ENCODE data around the gene ZNF688.
"Not testable (repeated sequence)": the region's sequence is repeated elsewhere in the genome, so short reads cannot be mapped to it uniquely, and the experiment has no call there.

ZNF688 gene

GRCh38 chr16:30533748-30534367 lies 37.7 kb downstream of the ZNF688 start:
- no peak for DNase-seq (ENCODE audit: low spot score)

- DNase-seq (ENCODE audit: low spot score): no peak
Measured at GRCh38 chr16:30533146-30533522, 38.4 kb downstream of the ZNF688 start.

GRCh38 chr16:30532285-30533145 lies 39.0 kb downstream of the ZNF688 start:
- DNase-seq (ENCODE audit: low spot score): no peak

- no peak for DNase-seq (ENCODE audit: low spot score)
Measured at GRCh38 chr16:30530163-30531037, 41.1 kb downstream of the ZNF688 start.

- no peak for DNase-seq (ENCODE audit: low spot score)
Measured at GRCh38 chr16:30528799-30529457, 42.6 kb downstream of the ZNF688 start.

- no peak for DNase-seq (ENCODE audit: low spot score)
Measured at GRCh38 chr16:30527635-30528178, 43.8 kb downstream of the ZNF688 start.

- DNase-seq (ENCODE audit: low spot score): peak; percentile 97
Measured at GRCh38 chr16:30526823-30527634, 44.5 kb downstream of the ZNF688 start.

- peak; percentile 67 for DNase-seq (ENCODE audit: low spot score)
Measured at GRCh38 chr16:30526137-30526822, 45.2 kb downstream of the ZNF688 start, which contains the start of gene ZNF768. TSS of gene ZNF768 (minus strand) at chr16:30526566. CDS start at chr16:30526413, 153 bp downstream.

GRCh38 chr16:30525844-30526136 lies 45.7 kb downstream of the ZNF688 start:
- DNase-seq (ENCODE audit: low spot score): no peak

- DNase-seq (ENCODE audit: low spot score): no peak
Measured at GRCh38 chr16:30524575-30525568, 46.6 kb downstream of the ZNF688 start.

- no peak for DNase-seq (ENCODE audit: low spot score)
Measured at GRCh38 chr16:30523768-30524574, 47.5 kb downstream of the ZNF688 start.

- DNase-seq (ENCODE audit: low spot score): not testable (repeated sequence)
Measured at GRCh38 chr16:30522702-30523463, 48.6 kb downstream of the ZNF688 start.

- DNase-seq (ENCODE audit: low spot score): peak; percentile 79
Measured at GRCh38 chr16:30521873-30522641, 49.5 kb downstream of the ZNF688 start.

GRCh38 chr16:30521476-30521872 lies 50.0 kb downstream of the ZNF688 start:
- no peak for DNase-seq (ENCODE audit: low spot score)
